Measurements from ENCODE around the gene DPH7.
"Not testable (repeated sequence)": the region's sequence is repeated elsewhere in the genome, so short reads cannot be mapped to it uniquely, and the experiment has no call there.

The DPH7 gene

DNA sequence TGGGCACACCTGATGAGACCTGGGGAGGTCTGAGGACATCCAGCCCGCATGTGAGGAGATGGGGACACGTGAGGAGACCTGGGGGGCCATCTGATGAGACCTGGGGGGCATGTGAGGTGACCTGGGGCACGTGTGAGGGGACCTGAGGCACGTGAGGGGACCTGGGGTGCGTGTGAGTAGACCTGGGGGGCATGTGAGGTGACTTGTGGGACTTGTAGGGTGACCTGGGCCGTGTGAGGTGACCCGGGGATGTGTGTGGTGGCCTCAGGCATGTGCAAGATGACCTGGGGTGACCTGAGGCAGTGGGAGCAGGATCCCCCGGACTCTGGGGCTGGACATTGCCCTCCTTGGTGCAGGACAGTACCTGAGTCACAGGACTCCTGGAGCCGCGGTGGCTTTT lies 59.2 kb downstream of the DPH7 start:
- DNase-seq (ENCODE audit: low read depth, low spot score): no peak

DNA sequence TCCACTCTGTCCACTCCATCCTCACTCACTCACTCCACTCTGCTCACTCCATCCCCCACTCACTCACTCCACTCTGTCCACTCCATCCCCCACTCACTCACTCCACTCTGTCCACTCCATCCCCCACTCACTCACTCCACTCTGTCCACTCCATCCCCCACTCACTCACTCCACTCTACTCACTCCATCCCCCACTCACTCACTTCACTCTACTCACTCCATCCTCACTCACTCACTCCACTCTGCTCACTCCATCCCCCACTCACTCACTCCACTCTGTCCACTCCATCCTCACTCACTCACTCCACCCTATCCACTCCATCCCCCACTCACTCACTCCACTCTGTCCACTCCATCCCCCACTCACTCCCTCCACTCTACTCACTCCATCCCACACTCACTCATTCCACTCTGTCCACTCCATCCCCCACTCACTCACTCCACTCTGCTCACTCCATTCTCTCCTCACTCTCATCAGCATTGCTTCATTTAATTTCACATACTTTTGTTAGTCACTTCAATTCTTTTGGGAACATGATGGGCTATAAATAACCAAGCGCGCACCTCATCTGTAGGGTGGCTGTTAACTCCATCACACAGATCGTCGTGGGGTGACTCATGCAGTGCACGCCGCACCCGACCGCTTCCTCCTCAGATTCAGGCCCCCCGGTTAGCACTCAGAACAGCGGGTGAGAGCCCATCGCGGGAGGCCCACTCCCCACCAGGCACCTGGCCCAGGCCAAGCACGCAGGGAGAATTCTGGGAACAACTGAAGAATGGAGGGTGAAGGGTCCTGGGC lies 59.9 kb downstream of the DPH7 start:
- DNase-seq (ENCODE audit: low read depth, low spot score): not testable (repeated sequence)

DNA sequence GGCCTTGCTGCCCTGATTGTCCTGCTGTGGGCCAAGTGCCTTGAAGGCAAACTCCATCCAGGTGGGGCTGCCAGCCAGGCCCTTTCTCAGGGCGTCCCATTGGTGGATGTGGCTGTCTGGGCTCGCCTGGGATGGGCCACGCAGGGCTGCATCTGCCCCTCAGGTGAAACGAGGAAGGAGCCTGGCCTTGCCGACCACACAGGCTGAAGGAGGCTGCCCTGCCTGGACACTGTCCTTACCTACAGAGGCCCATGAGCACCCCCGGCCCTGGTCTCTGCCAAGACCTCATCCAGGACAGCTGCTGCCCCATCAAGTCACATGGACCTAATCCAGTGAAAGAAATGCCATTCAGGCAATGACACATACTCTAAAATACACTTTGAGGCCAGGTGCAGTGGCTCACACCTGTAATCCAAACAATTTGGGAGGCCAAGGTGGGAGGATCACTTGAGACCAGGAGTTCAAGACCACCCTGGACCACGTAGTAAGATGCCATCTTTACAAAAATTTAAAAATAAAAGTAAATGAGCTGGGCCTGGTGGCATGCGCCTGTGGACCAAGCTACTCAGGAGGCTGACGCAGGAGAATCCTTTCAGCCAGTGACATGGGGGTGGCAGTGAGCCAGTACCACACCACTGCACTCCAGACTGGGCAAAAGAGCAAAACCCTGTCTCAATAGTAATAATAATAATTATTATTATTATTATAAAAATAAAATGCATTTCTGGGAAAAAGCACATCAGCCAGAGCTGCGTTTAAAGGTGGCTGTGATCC lies 62.4 kb downstream of the DPH7 start:
- DNase-seq (ENCODE audit: low read depth, low spot score): no peak

DNA sequence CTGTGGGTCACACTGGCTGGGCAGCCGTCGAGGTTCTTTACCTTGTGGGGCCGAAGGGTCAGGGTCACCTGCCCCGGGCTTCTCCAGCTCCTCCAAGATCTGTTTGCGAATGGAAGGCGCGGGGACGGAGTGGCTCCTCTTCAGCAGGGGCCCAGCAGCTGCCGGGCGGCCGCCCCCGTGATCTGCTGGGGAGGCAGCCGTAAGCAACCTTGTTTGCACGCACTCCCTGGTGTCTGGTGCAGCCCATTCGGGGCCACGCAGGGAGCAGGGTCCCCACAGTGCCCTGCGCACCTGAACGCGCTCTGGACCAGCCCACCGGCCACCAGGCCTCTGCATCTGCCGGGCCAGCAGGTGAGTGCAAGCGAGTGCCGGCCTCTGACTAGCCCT lies 63.4 kb downstream of the DPH7 start:
- DNase-seq (ENCODE audit: low read depth, low spot score): no peak

GRCh38 chr9:137514691-137515337 lies 63.9 kb downstream of the DPH7 start:
- DNase-seq (ENCODE audit: low read depth, low spot score): no peak

DNA sequence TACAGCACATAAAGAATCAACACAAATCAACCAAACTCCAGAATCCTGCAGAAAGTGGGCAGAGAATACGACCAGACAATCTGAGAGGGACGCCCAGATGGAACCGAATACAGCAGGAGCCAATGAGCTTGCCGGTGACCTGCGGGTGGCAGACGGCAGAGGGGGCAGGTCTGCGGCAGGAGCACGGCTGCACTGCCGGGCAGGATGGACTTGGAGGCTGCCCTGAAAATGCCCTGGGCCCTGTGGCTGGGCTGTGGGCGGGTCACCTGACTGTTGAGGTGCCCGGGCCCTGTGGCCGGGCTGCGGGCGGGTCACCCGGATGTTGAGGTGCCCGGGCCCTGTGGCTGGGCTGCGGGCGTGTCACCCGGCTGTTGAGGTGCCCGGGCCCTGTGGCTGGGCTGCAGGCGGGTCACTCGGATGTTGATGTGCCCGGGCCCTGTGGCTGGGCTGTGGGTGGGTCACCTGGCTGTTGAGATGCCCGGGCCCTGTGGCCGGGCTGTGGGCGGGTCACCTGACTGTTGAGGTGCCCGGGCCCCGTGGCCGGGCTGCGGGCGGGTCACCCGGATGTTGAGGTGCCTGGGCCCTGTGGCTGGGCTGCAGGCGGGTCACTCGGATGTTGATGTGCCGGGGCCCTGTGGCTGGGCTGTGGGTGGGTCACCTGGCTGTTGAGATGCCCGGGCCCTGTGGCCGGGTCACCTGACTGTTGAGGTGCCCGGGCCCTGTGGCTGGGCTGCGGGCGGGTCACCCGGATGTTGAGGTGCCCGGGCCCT lies 64.7 kb downstream of the DPH7 start:
- not testable (repeated sequence) for DNase-seq (ENCODE audit: low read depth, low spot score)

DNA sequence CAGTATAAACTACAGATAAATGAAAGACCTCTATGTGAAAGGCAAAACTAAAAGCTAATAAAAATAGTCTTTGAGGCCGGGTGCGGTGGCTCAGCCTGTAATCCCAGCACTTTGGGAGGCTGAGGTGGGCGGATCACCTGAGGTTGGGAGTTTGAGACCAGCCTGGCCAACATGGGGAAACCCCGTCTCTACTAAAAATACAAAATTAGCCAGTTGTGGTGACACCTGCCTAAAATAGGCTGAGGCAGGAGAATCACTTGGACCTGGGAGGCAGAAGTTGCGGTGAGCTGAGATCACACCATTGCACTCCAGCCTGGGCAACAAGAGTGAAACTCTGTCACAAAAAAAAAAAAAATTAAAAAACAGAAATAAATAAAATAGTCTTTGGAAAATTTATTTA lies 65.6 kb downstream of the DPH7 start:
- not testable (repeated sequence) for DNase-seq (ENCODE audit: low read depth, low spot score)

DNA sequence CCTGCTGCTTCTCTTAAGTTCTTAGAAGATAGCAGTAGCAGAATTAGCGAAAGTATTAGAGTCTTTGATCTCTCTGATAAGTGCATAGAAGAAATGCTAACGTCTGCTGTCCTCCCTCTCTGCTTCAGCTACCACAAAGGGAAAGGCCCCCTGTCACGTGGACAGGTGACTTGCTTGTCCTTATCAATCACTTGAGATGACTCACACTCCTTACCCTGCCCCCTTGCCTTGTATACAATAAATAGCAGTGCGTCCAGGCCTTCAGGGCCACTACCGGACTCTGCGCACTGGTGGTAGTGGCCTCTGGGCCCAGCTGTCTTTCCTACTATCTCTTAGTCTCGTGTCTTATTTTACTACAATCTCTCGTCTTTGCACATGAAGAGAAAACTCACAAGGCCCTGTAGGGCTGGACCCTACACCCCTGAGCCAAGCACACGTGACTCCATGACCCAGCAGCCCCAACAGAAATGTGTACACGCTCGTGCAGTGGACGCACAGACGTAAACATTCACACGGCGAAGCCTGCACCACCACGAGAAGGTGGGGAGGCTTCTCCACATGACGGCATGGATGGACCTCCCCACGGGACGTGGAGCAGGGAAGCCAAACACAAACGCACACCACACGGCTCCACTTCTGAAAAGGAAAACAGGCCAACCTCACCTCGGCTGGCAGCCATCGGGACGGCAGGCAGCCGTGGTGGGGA lies 66.8 kb downstream of the DPH7 start:
- DNase-seq (ENCODE audit: low read depth, low spot score): no peak

- DNase-seq (ENCODE audit: low read depth, low spot score): not testable (repeated sequence)
Observed at GRCh38 chr9:137511126-137511525, 67.6 kb downstream of the DPH7 start.

DNA sequence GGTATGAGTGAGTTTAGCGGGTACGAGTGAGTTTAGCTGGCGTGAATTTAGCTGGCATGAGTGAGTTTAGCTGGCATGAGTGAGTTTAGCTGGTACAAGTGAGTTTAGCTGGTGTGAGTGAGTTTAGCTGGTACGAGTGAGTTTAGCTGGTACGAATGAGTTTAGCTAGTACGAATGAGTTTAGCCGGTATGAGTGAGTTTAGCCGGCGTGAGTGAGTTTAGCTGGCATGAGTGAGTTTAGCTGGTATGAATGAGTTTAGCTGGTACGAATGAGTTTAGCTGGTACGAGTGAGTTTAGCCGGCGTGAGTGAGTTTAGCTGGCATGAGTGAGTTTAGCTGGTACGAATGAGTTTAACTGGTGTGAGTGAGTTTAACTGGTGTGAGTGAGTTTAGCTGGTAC lies 69.5 kb downstream of the DPH7 start:
- DNase-seq (ENCODE audit: low read depth, low spot score): no peak

- DNase-seq (ENCODE audit: low read depth, low spot score): no peak
Observed at GRCh38 chr9:137506702-137507171, 72.0 kb downstream of the DPH7 start.

DNA sequence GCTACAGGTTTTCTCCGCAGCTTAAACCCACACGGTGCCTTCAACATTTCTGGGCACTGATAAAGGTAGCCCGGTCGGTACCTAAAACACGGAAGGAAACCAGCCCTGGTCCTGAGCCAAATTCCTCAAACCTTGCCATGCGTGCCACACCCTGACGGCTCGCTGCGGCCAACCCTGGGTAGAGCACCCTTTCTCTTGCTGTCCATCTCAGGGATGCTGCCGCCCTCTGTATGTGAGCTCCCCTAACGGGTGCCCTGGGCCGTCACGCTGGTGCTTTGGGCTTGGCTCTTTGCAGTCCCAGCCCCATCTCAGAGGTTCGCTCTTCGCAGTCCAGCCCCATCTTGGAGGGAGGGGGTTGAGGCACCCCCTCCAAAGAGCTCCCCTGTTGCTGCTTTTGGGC lies 72.5 kb downstream of the DPH7 start:
- DNase-seq (ENCODE audit: low read depth, low spot score): no peak

DNA sequence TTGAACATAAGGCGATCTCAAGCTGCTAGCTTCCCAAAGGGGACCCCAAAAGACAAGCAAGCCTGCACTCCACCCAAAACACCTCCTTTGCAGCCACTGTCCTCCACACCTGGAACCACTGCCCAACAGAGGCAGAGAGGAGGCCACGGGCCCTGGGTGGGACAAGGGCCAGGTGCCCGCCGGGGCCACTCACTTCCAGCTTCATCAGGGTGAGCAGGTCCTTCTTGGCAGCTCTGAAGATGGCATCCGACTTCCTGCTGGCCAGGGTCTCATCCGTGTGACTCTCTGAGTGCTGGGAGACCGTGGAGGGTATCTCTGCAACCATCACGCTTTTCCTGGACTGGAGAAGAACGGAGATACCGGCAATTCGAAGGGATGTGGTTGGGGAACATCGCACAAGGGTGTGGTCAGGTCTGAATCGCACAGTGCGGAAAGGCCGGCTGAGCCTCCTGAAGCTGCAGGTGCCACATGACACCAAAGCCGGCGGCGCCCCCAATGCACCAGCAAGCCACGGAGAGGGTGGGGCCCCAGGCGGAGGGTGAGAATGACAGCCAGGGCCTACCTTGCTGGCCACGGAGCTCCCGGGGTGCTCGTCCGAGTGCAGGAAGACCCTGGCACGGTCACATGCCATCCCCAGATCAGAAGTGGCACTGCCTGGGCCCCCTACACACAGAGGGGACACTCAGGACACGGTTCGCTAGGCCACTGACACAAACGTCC lies 73.1 kb downstream of the DPH7 start:
- no peak for DNase-seq (ENCODE audit: low read depth, low spot score)

Measured in brain pericyte (primary cell).